NB4 (cell line): Measurements from ENCODE around the gene GNAO1.

ENCODE experiments used
- CTCF ChIP-seq: IDR thresholded peaks from one replicate; pipeline ENCODE4 v1.5.1; 2012; ENCODE audit warnings: low read depth, low read length
- MAX ChIP-seq: IDR thresholded peaks from 2 replicates; pipeline ENCODE4 v1.6.1; 2011; ENCODE audit warnings: low read depth, low read length
- MYC ChIP-seq: IDR thresholded peaks from 2 replicates; pipeline ENCODE4 v1.6.1; 2011; ENCODE audit warnings: low read depth, low read length
- POLR2A ChIP-seq: IDR thresholded peaks from 2 replicates; pipeline ENCODE4 v1.6.1; 2011; ENCODE audit warnings: mild to moderate bottlenecking; ENCODE audit not compliant: insufficient read length; ENCODE audit errors: extremely low read depth

GRCh38 chr16:56321571-56321970 is 130.3 kb downstream of the GNAO1 start:
- TF ChIP-seq CTCF = no peak
- TF ChIP-seq POLR2A = no peak
- no peak for TF ChIP-seq MAX
- TF ChIP-seq MYC = no peak
